ENCODE measurements around the gene ZNF22.

- no peak for TF ChIP-seq CTCF (IDR thresholded peaks at IDR 0.05 in 4 of 5, conservative IDR thresholded peaks at IDR 0.05 in 1 of 5)
- no peak for TF ChIP-seq POLR2A (IDR thresholded peaks at IDR 0.05)
Observed at GRCh38 chr10:44972874-44973306, 27.8 kb upstream of the ZNF22 start.
